GM12878 (cell line): ENCODE results near the gene RTEL1. TPM values are rescaled to one million over a fixed set of nuclear protein-coding genes. Genes with fewer than 3 reads are reported as not detected.

ENCODE experiments used
- BACH1 ChIP-seq: fragments of 450-650 bp; IDR thresholded peaks from 2 replicates; pipeline ENCODE4 v1.6.1; 2017; ENCODE audit warnings: mild to moderate bottlenecking, borderline replicate concordance
- BHLHE40 ChIP-seq, 2 experiments: fragments of 450-650 bp in 1 of 2; IDR thresholded peaks; 2 replicates each; pipeline ENCODE4 v1.6.1; 2011 to 2017; ENCODE audit warnings: low read depth in 2 of 2, borderline replicate concordance in 1 of 2, improper control_type of control experiment in 1 of 2, low read length in 1 of 2, mild to moderate bottlenecking in 1 of 2
- CREM ChIP-seq: IDR thresholded peaks from 2 replicates; pipeline ENCODE4 v1.6.1; 2014; ENCODE audit warnings: antibody characterized with exemption, low read depth
- DPF2 ChIP-seq: fragments of 450-650 bp; IDR thresholded peaks from 2 replicates; pipeline ENCODE4 v1.6.1; 2017; ENCODE audit warnings: mild to moderate bottlenecking
- ESRRA ChIP-seq: IDR thresholded peaks from 2 replicates; pipeline ENCODE4 v1.6.1; 2012; ENCODE audit warnings: mild to moderate bottlenecking, low read length, improper control_type of control experiment
- GATAD2B ChIP-seq: fragments of 450-650 bp; conservative IDR thresholded peaks from 2 replicates; pipeline ENCODE4 v1.6.1; 2017; ENCODE audit warnings: low read depth, mild to moderate bottlenecking, moderate library complexity
- MEF2A ChIP-seq: IDR thresholded peaks from 2 replicates; pipeline ENCODE4 v1.6.1; 2011; ENCODE audit warnings: low read depth, mild to moderate bottlenecking, low read length, moderate library complexity; ENCODE audit not compliant: insufficient read depth
- MEF2B ChIP-seq: fragments of 450-650 bp; IDR thresholded peaks from 2 replicates; pipeline ENCODE4 v1.6.1; 2018; ENCODE audit warnings: mild to moderate bottlenecking, moderate library complexity; ENCODE audit not compliant: partially characterized antibody, poor library complexity, severe bottlenecking
- MYB ChIP-seq: fragments of 150-350 bp; IDR thresholded peaks from 2 replicates; pipeline ENCODE4 v1.6.1; 2014; ENCODE audit warnings: mild to moderate bottlenecking, low read depth, low read length, borderline replicate concordance
- PAX8 ChIP-seq: fragments of 450-650 bp; IDR thresholded peaks from 2 replicates; pipeline ENCODE4 v1.6.1; 2017; ENCODE audit warnings: mild to moderate bottlenecking, moderate library complexity
- PKNOX1 ChIP-seq: fragments of 450-650 bp; IDR thresholded peaks from 2 replicates; pipeline ENCODE4 v1.6.1; 2016; ENCODE audit warnings: mild to moderate bottlenecking
- POLR2A ChIP-seq: IDR thresholded peaks from 2 replicates; pipeline ENCODE4 v1.6.1; 2011; ENCODE audit warnings: low read depth, mild to moderate bottlenecking, low read length
- POU2F2 ChIP-seq: IDR thresholded peaks from 3 replicates; pipeline ENCODE4 v1.6.1; 2011; ENCODE audit warnings: low read depth, mild to moderate bottlenecking, low read length, borderline replicate concordance
- RAD21 ChIP-seq: IDR thresholded peaks from 2 replicates; pipeline ENCODE4 v1.6.1; 2011; ENCODE audit warnings: mild to moderate bottlenecking, low read depth, low read length, moderate library complexity; ENCODE audit not compliant: insufficient read depth
- RB1 ChIP-seq: fragments of 450-650 bp; formaldehyde crosslinking; IDR thresholded peaks from 2 replicates; pipeline ENCODE4 v1.6.1; 2017; ENCODE audit warnings: mild to moderate bottlenecking, borderline replicate concordance
- RELB ChIP-seq: fragments of 450-650 bp; IDR thresholded peaks from 2 replicates; pipeline ENCODE4 v1.6.1; 2017; ENCODE audit warnings: low read depth, mild to moderate bottlenecking, moderate library complexity
- SIX5 ChIP-seq: IDR thresholded peaks from 2 replicates; pipeline ENCODE4 v1.6.1; 2011; ENCODE audit warnings: mild to moderate bottlenecking, low read depth, low read length, moderate library complexity; ENCODE audit not compliant: severe bottlenecking
- SMC3 ChIP-seq: IDR thresholded peaks from 2 replicates; pipeline ENCODE4 v1.6.1; 2011; ENCODE audit warnings: low read length, improper control_type of control experiment, borderline replicate concordance
- SUPT20H ChIP-seq: IDR thresholded peaks from 2 replicates; pipeline ENCODE4 v1.6.1; 2011; ENCODE audit warnings: low read depth, mild to moderate bottlenecking, low read length, moderate library complexity, borderline replicate concordance; ENCODE audit not compliant: control insufficient read depth
- TARDBP ChIP-seq: IDR thresholded peaks from 2 replicates; pipeline ENCODE4 v1.6.1; 2016; ENCODE audit warnings: borderline replicate concordance
- USF2 ChIP-seq: IDR thresholded peaks from 2 replicates; pipeline ENCODE4 v1.6.1; 2011; ENCODE audit warnings: low read depth, low read length, improper control_type of control experiment, borderline replicate concordance
- WRNIP1 ChIP-seq: IDR thresholded peaks from 2 replicates; pipeline ENCODE4 v1.6.1; 2011; ENCODE audit warnings: low read depth, low read length, improper control_type of control experiment, borderline replicate concordance
- polyA plus RNA-seq, 11 experiments: library from polyadenylated mRNA; depleted of rRNA in 4 of 11; unstranded in 6 of 11; stranded (reverse) in 5 of 11; fragments of >200 nt; fragmentation: Nextera tagmentation in 4 of 11; fragmentation: Illumina TruSeq in 1 of 11; extraction: Ambion mirVana in 4 of 11; extraction: Trizol in 1 of 11; gene quantifications; 1 replicate in 1 of 11; 2 replicates in 10 of 11; pipeline versions ENCODE4 v1.2.1 to v1.2.3, GENCODE V29; 2011 to 2016; ENCODE audit warnings: inconsistent platforms in 2 of 11, missing spikeins in 2 of 11, low read depth in 1 of 11
- total RNA-seq, 4 experiments: library from RNA; depleted of rRNA in 3 of 4; stranded (reverse); fragments of >200 nt in 3 of 4; fragmentation: Illumina TruSeq in 1 of 4; extraction: Trizol in 1 of 4; gene quantifications; 2 replicates each; pipeline versions ENCODE4 v1.2.1 to v1.2.3, GENCODE V29; 2013 to 2021
- TF ChIP-seq, protein P1 (sequence below): fragments of 450-650 bp; IDR thresholded peaks from 2 replicates; pipeline ENCODE4 v1.6.1; 2017; ENCODE audit warnings: mild to moderate bottlenecking, low read depth, inconsistent platforms; ENCODE audit not compliant: poor library complexity, severe bottlenecking
- TF ChIP-seq, protein P2 (sequence below): IDR thresholded peaks from 2 replicates; pipeline ENCODE4 v1.6.1; 2011; ENCODE audit warnings: low read depth, mild to moderate bottlenecking, low read length, moderate library complexity, borderline replicate concordance; ENCODE audit errors: extremely low read depth

The RTEL1 gene
- total and polyA plus RNA-seq, 10 of the 15 experiments (the other 5 are each of a cell fraction or from before 2014, with no cell fraction given), result 0.40 to 37.2 (median 15.6) TPM; not detected in 1

DNA sequence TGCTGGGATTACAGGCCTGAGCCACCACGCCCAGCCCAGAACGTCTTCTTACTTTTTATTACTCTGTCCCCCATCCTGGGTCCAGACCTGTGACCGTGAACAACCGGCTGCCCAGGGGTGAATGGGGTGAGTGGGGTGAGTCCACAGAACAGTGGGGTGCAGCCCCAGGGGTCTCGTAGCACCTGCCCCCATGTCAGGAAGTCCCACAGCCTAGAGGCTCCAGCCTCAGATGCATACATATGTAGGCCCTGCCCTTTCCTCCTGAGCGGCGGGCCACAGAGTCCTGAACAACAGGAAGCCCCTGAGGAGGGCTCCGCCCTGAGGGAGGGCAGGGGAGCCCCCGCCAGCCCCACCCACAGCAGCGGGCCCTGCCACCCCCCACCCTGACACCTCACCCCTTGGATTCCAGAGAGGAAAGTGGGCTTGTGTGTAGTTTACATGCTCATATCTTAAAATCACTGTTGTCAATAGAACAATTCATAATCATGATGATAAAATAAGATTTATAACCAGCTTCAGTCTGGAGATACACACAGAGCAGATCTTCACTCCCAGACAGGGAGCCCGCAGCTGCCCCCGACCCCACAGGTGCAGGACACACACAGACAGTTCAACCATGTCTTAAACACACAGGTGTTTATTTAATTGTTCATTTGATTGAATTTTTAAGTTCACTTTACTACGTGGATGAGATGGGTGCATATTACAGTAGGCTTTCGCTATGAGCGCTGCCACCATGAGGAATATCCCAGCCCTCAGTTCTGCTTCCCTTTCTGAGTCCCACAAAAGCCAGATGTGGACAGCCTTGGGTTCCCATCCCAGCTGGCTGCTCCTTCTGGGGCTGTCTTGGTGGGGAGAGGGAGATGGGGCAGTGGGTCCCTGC lies 18.8 kb upstream of the RTEL1 start (continued):
- TF ChIP-seq, protein P1, sequence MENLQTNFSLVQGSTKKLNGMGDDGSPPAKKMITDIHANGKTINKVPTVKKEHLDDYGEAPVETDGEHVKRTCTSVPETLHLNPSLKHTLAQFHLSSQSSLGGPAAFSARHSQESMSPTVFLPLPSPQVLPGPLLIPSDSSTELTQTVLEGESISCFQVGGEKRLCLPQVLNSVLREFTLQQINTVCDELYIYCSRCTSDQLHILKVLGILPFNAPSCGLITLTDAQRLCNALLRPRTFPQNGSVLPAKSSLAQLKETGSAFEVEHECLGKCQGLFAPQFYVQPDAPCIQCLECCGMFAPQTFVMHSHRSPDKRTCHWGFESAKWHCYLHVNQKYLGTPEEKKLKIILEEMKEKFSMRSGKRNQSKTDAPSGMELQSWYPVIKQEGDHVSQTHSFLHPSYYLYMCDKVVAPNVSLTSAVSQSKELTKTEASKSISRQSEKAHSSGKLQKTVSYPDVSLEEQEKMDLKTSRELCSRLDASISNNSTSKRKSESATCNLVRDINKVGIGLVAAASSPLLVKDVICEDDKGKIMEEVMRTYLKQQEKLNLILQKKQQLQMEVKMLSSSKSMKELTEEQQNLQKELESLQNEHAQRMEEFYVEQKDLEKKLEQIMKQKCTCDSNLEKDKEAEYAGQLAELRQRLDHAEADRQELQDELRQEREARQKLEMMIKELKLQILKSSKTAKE, result no peak
- TF ChIP-seq MEF2A (no peak), RAD21 (no peak), SMC3 (no peak), POU2F2 (no peak), SUPT20H (no peak), DPF2 (no peak), BHLHE40 (IDR thresholded peaks at IDR 0.05; ENCODE audit: borderline replicate concordance in 1 of 2, low read depth in 2 of 2, low read length in 1 of 2) (no peak), WRNIP1 (no peak), POLR2A (peak; percentile 67), RB1 (no peak), CREM (no peak), USF2 (no peak), ESRRA (no peak), PAX8 (no peak), BACH1 (0 out of 2 replicates have a peak, but pooled peaks have one; percentile 20), PKNOX1 (0 out of 2 replicates have a peak, but pooled peaks have one; percentile 33), SIX5 (no peak), GATAD2B (no peak), RELB (no peak), TARDBP (no peak), MEF2B (no peak), MYB (no peak)
- TF ChIP-seq, protein P2, sequence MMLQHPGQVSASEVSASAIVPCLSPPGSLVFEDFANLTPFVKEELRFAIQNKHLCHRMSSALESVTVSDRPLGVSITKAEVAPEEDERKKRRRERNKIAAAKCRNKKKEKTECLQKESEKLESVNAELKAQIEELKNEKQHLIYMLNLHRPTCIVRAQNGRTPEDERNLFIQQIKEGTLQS, result no peak
